Measurements from ENCODE around the gene H19. TPM values are rescaled to one million over a fixed set of nuclear protein-coding genes. Genes with fewer than 3 reads are reported as not detected.

H19 gene
- 5.5 and 162 TPM in 2 replicates for total RNA-seq

DNA sequence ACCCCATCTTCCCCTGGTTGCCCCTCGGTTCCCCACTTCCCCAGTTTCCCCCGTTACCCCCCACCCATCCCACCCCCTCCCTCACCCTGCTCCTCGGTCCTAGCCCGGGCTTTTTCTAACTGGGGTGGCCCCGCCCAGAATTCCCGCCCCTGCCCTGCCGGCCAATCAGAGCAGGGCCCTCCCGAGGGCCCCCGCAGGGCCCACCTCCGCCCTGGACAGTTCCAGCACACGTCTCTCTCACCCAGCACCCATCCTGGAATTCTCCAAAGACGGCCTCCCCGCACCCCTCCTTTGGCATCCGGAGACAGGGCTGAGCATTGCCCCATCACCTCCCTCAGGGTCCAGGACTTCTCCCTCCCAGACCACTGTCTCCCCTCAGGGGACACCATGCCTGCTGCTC, at the start of gene H19:
H19 (minus strand) TSS at position 88 of the 400 bp plus-strand sequence.
- DNase-seq (ENCODE audit: low read depth in 2 of 2), result no peak

- DNase-seq (ENCODE audit: low read depth in 2 of 2), result no peak
Measured at GRCh38 chr11:2041963-2042362, 44.3 kb upstream of the H19 start.

GRCh38 chr11:2041153-2041552, 43.5 kb upstream of the H19 start:
- DNase-seq (ENCODE audit: low read depth in 2 of 2), result no peak

- no peak for DNase-seq (ENCODE audit: low read depth in 2 of 2)
Measured at GRCh38 chr11:2039198-2039759, 41.6 kb upstream of the H19 start.

DNA sequence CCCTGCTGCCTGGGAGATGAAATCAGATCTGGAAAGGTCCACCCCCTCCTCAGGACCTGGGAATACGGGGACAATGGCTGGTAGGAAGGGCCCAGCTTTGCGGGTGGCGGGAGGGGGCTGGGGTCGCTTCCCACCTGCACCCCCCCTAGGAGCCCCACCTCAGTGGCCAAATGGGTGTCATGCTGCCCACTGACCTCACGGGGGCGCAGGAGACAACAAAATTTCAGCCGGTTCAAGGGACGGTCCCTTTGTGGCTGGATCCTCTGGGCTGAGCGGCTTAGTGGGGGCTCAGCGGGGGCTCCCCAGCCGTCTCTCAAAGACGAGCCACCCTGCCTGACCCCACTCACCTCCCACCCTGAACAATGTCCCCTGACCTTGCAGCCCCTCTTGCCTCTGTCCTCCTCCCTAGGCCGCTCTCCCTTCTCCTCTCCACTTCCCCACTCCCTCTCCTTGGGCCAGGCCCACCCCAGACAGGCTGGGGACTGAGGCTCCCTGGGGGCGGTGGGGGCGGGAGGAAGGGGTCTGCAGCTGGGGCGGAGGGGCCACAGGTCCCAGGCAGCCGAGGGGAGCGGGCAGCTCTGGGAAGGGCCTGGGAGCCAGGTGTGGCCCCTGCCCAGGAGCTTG, 39.3 kb upstream of the H19 start:
- no peak for DNase-seq (ENCODE audit: low read depth in 2 of 2)

GRCh38 chr11:2035382-2035781, 37.7 kb upstream of the H19 start:
- no peak for DNase-seq (ENCODE audit: low read depth in 2 of 2)

GRCh38 chr11:2031058-2031457, 33.4 kb upstream of the H19 start:
- no peak for DNase-seq (ENCODE audit: low read depth in 2 of 2)

GRCh38 chr11:2027708-2028107, 30.1 kb upstream of the H19 start:
- DNase-seq (ENCODE audit: low read depth in 2 of 2), result no peak

DNA sequence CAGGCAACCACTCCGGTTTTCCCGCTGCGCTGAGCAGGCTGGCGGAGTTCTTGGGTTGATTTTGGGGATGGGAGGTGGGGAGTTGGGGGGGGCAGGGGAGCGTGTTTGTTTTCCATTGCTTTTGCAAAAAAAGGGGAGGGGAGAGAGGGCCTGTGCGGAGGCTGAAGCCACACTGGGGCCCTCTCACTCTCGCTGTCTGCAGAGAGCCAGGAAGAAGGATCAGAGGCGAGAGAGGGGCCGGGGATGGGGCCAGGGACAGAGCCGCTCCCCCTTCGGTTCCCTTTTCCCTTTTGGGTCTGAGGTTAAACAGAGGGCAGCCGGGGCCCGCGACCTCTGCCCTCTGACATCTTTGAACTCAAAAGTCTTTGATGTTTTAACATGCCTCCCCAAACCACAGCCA, 17.4 kb upstream of the H19 start:
- no peak for DNase-seq (ENCODE audit: low read depth in 2 of 2)

DNA sequence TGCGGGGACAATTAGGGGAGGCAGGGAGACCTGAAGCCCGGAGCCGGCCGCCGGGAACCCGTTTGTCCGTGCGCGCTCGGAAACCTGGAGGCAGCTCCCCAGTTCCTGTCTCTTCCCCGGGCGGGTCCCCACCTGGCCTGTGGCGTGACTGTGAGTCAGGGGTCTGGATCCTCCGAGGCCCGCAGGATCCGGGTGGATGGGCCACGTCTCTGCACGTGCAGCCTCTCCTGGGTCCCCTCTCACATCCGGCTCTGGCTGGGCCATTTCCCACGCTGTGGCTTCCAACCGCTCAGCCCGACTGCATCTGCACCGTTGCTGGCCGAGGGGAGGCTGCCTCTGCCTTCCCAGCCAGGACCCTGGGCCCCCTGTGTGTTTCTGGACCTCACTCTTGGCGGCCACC, 14.8 kb upstream of the H19 start:
- DNase-seq (ENCODE audit: low read depth in 2 of 2), result no peak

DNA sequence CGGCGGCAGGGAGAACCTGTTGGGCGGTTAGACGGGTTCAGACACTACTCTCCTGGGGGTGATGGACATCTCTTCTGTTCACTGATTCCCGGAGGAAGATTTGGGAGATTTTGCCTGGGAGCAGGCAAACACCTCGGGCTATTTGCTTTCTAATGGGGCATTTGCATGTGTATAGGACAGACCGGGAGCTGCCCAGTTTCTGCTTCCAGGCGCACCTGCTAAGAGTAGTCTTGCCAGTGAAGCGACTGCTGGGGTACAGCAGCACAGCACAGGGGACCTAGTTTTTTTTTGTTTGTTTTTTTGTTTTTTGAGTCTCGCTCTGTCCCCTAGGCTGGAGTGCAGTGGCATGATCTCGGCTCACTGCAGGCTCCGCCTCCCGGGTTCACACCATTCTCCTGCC, 6.8 kb upstream of the H19 start:
- DNase-seq (ENCODE audit: low read depth in 2 of 2), result no peak

DNA sequence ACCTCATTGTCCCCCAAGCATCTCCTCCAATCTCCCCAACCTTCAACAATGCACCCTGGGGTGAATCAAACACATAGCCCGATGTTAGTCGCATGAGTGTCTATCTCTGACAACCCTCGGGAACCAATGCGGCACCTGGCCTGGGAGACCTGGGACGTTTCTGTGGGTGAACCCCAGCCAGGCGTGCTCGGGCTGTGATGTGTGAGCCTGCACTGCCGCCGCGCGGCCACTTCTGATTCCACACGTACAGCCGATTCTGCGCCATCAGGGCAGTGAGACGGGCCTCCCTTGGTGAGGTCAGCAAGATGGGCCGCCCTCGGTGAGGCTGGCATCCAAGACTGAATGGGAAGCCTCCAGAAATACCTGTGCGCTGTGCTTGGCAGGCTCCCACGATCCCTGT, 5.2 kb upstream of the H19 start:
- no peak for DNase-seq (ENCODE audit: low read depth in 2 of 2)

DNA sequence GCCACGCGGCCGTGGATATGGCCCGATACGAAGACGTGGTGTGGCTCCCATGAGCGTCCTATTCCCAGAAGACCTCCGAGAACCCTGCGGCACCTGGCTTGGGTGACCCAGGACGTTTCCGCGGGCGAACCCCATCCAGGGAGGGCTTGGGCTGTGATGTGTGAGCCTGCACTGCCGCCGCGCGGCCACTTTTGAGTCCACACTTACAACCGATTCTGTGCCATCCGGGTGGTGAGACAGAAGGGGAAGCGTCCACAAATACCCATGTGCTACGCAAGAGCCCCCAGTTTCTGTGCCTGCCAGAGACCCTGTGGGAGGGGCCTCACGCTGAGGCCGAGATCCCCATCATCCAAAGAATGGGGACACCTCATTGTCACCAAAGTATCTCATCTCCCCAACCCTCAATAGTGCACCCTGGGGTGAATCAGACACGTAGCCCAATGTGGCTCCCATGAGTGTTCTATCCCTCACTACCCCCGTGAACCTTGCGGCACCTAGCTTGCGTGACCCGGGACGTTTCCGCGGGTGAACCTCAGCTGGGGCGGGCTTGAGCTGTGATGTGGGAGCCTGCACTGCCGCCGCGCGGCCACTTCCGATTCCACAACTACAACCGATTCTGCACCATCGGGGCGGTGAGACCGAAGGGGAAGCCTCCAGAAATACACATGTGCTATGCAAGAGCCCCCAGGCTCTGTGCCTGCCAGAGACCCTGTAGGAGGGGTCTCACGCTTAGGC, 4.6 kb upstream of the H19 start:
- no peak for DNase-seq (ENCODE audit: low read depth in 2 of 2)

DNA sequence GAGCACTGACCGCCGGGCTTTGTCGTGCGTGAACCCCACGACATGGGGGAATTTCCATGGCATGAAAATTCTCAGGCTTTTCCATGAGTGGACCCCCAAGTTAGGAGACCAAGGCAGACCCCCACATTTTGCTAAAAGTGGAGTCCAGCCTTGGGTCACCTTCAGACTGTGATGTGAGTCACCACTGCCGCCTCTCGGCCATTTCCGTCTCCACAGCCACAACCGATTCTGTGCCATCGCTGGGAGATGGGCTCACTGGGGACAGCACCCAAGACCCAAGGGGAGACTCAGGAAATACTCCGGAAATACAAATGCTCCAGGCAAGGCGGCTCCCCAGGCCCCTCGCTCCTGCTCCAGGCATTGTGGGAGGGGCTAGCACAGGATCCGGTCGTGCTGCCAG, 1.2 kb upstream of the H19 start:
- DNase-seq (ENCODE audit: low read depth in 2 of 2), result no peak

GRCh38 chr11:1998290-1998689, 648 bp upstream of the H19 start:
- no peak for DNase-seq (ENCODE audit: low read depth in 2 of 2)

DNA sequence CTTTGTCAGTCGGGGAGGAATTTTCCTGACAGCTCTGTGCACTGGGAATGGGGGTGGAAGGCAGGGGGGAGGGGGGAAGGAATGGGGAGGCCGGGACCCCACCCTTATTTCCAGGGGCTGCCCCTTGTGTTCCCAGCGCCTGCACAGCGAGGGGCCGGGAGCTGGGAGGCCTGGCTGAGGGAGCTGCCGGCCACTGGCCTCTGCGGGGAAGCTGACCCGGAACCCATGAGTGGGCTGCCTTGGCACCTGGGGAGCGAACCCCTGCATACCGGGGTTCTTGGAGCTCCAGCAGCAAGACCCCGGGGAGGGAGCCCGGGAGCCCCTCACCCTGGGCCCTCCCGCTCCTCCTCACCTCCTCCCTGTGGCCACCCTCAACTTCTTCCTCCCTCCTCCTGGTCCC, 3.5 kb downstream of the H19 start:
- no peak for DNase-seq (ENCODE audit: low read depth in 2 of 2)

- no peak for DNase-seq (ENCODE audit: low read depth in 2 of 2)
Measured at GRCh38 chr11:1992111-1992510, 5.5 kb downstream of the H19 start.

DNA sequence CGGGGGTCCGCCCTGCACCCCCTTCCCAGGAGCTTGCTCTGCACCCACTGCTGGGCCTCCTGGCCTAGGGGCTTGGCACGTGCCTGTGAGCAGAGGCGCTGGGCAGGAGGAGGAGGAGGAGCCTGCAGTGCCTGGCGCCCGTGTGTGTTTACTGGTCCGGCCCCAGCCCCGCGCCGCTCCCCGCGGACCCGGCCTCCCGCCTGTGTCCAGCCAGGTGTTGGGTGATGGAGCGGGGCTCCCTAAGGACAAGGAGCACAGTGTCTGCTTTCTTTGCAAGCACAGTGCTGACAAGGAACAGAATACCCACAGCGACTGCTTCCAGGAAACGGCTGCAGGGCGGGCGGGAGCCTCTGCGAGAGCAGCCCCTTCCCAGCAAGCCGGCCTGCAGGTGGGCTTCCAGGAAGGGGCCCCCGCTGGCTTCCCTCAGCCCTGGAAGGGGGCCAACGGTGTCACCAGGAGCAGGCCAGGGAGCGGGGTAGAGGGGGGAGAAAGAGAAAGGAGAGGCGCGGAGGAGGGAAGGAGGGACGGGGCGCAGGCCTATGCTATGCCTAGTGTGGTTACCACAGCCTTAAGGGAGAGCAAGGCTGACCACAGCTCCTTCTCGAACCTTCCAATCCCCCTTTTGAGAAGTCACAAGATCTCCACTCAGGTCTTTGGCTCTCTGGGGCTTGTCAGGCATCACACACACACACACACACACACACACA, 6.6 kb downstream of the H19 start:
- DNase-seq (ENCODE audit: low read depth in 2 of 2), result no peak

DNA sequence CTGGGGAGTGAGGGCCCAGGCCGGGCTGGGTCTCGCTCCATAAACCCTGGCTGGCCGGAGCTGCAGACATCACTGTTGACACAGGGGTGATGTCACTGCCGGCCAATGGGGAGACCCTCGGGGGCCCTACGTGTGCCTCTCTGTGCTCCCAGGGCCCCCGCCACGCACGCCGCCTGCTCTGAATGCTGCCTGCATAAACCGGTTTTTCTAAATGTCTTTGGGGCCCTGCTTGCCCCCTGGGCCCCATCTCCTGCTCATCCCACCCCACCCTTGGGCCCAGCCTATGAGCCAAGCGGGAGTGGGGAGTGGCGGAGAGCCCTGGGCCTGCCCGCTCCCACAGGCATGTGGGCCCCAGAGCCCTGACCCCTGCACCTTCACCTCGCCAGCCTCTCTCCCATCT, 7.7 kb downstream of the H19 start:
- DNase-seq (ENCODE audit: low read depth in 2 of 2), result no peak

- DNase-seq (ENCODE audit: low read depth in 2 of 2), result no peak
Measured at GRCh38 chr11:1988667-1989317, 8.8 kb downstream of the H19 start.

- DNase-seq (ENCODE audit: low read depth in 2 of 2), result no peak
Measured at GRCh38 chr11:1988174-1988573, 9.5 kb downstream of the H19 start.

DNA sequence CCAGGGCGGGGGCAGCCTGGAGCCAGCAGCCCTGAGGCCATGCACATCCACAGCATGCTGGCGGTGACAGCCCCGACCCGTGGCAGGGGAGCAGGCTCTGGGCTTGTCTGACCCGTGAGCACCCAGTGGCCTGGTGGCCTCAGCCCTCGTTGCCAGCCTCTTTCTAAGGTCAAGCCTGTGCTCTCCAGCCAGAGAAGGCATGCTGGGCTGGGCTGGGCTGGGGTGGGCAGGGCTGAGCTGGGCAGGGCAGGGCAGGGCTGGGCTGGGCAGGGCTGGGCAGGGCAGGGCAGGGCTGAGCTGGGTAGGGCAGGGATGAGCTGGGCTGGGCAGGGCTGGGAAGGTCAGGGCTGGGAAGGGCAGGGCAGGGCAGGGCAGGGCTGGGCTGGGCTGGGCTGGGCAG, 10.6 kb downstream of the H19 start:
- DNase-seq (ENCODE audit: low read depth in 2 of 2), result no peak

All from dermis microvascular lymphatic vessel endothelial cell (primary cell).